ENCODE data around the gene GABPB2. TPM values are rescaled to one million over a fixed set of nuclear protein-coding genes. Genes with fewer than 3 reads are reported as not detected.

The GABPB2 gene
- total and polyA plus RNA-seq, 2 donors from 2014 or later, result 4.7 to 20.5 TPM

DNA sequence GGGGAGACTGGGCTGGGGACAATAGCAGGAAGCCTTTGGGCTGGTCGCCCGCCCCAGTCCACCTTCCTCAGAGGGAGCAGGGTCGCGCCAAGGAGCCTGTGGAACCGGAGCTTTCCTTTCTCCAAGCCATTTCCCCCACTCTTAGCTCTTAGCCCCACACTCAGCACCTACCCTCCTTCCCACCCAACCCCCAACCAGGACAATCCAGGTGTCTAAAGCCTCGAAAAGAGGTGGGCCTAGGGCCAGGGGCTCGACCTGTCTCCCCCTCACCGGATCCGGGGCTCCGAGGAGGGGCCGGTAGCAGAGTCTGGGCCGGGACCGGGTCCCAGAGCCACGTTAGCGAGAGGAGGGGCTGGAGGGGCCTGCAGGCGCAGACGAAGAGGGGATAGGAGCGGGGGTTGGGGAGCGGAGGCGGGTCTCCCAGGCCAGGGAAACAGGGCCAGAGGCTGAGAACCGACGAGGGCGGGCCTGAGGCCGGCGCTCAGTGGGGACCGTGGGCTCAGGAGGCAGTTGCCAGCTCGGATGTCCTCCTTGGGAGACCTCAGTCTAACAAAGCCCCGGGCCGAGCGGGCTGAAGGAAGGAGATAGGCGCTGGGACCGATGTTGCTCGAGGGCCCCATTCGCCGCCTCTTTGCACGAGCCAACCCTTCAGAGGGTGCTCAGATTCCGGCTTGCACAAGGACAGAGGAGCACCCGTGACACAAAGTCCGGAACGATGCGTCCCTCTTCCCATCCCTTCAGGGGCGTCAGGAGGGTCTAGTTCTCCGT lies 74.9 kb downstream of the GABPB2 start:
- intact Hi-C loops (cut with DNase I), result no loop called here
- H3K4me1 ChIP-seq (ENCODE audit: control insufficient read depth in 2 of 3, insufficient read depth in 2 of 3, low read depth in 1 of 3, low read length in 3 of 3), result peaks cover 0 to 33% (median 16%) of the 10 kb centered on the region in 3 donors
- no peak overlapping the region for H3K27ac ChIP-seq (ENCODE audit: low read depth in 2 of 2, low read length in 2 of 2)
- no peak for TF ChIP-seq CTCF (IDR thresholded peaks at IDR 0.05; ENCODE audit: borderline replicate concordance, extremely low read depth, insufficient read depth)
- no peaks in the 10 kb centered on the region for H3K36me3 ChIP-seq (ENCODE audit: control insufficient read depth in 2 of 3, insufficient read depth in 3 of 3, low read length in 3 of 3)
- DNase-seq (peak in 4 of 5 donors; percentile 35 to 79 (median 55)), FAIRE-seq (no peak)
- H3K9me3 ChIP-seq (ENCODE audit: control insufficient read depth in 2 of 3, insufficient read depth in 1 of 3, low read length in 3 of 3), result no peaks in the 10 kb centered on the region
- H3K27me3 ChIP-seq (ENCODE audit: control insufficient read depth, insufficient read depth, low read length), result no peaks in the 10 kb centered on the region
- peak overlapping the region; percentile 53 to 65 (median 65) for H3K9ac ChIP-seq (ENCODE audit: low read length in 3 of 3)
- H3K4me3 ChIP-seq (ENCODE audit: low read length in 3 of 3), result peak overlapping the region; percentile 68 to 84 (median 83)

- DNase-seq (peak in 1 of 5 donors; percentile 41), FAIRE-seq (no peak)
- Histone ChIP-seq H3K9me3 (ENCODE audit: control insufficient read depth in 2 of 3, insufficient read depth in 1 of 3, low read length in 3 of 3) (no peaks in the 10 kb centered on the region), H3K4me1 (ENCODE audit: control insufficient read depth in 2 of 3, insufficient read depth in 2 of 3, low read depth in 1 of 3, low read length in 3 of 3) (peaks cover 0 to 33% (median 16%) of the 10 kb centered on the region in 3 donors), H3K36me3 (ENCODE audit: control insufficient read depth in 2 of 3, insufficient read depth in 3 of 3, low read length in 3 of 3) (no peaks in the 10 kb centered on the region), H3K27me3 (ENCODE audit: control insufficient read depth, insufficient read depth, low read length) (no peaks in the 10 kb centered on the region), H3K4me3 (ENCODE audit: low read length in 3 of 3) (peak overlapping the region; percentile 68 to 84 (median 83)), H3K9ac (ENCODE audit: low read length in 3 of 3) (peak overlapping the region; percentile 53 to 65 (median 65)), H3K27ac (ENCODE audit: low read depth in 2 of 2, low read length in 2 of 2) (no peak overlapping the region)
- no peak for TF ChIP-seq CTCF (IDR thresholded peaks at IDR 0.05; ENCODE audit: borderline replicate concordance, extremely low read depth, insufficient read depth)
- intact Hi-C loops (cut with DNase I), result no loop called here
These were observed 75.5 kb downstream of the GABPB2 start for GRCh38 chr1:151146072-151146411.

DNA sequence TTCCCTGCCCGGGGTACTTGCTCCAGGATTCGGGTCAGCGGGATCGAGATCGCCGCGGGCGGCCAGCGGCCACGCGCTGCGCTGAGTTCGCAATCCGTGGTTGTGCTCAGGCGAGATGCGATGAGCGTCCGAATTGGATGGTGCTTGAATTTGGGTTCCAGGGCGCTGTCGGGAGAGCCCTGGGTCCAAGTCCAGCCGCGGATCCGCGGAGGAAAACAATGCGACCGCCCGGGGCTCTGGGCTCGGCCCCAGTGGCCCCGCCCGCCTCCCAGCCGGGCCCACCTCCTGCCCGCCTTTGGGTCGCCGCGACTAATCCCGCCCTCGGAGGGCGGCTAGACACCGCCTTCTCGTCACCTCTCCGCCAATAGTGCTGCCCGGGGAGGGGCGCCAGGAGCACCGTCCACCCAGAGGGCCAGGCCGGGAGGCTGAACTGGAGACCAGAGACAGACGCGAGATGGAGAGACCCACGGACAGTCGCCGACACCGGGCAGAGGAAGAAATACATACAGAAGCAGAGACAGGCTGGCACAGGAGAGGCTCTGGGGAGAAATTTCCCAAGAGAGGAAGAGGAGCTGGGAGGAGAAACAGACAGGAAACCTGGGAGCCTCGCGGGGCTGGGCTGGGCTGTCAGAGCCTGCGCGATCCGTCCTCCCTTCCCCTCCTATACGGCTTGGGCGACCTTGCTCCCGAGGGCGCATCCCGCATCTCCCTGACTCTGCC lies 76.0 kb downstream of the GABPB2 start, which contains the start of gene SEMA6C:
TSS of gene SEMA6C (minus strand) at position 220 of the 720 bp plus-strand sequence. CDS start 4,010 bp downstream, outside the sequence.
- Histone ChIP-seq H3K9ac (ENCODE audit: low read length in 3 of 3) (peak within 1 kb of the TSS; percentile 65 to 78 (median 73)), H3K36me3 (ENCODE audit: control insufficient read depth in 2 of 3, insufficient read depth in 3 of 3, low read length in 3 of 3) (no peaks in the 10 kb centered on the region), H3K9me3 (ENCODE audit: control insufficient read depth in 2 of 3, insufficient read depth in 1 of 3, low read length in 3 of 3) (no peaks in the 10 kb centered on the region), H3K27me3 (ENCODE audit: control insufficient read depth, insufficient read depth, low read length) (no peaks in the 10 kb centered on the region), H3K27ac (ENCODE audit: low read depth in 2 of 2, low read length in 2 of 2) (peak within 1 kb of the TSS; percentile 78 to 81), H3K4me3 (ENCODE audit: low read length in 3 of 3) (peak within 1 kb of the TSS; percentile 68 to 84 (median 83)), H3K4me1 (ENCODE audit: control insufficient read depth in 2 of 3, insufficient read depth in 2 of 3, low read depth in 1 of 3, low read length in 3 of 3) (peaks cover 0 to 33% (median 16%) of the 10 kb centered on the region in 3 donors)
- intact Hi-C loops (cut with DNase I), result no loop called here
- DNase-seq (peak; percentile 95 to 99 (median 96)), FAIRE-seq (no peak)
- TF ChIP-seq CTCF (IDR thresholded peaks at IDR 0.05; ENCODE audit: borderline replicate concordance, extremely low read depth, insufficient read depth), result no peak

Measured in kidney (tissue), 14 donors.